CD4-positive, alpha-beta T cell treated with Interleukin-17A for 1 hour (primary cell): ENCODE data around the gene ZNF778.

Experiments
- DNase-seq: peaks from one replicate; pipeline ENCODE4 v3.0.0-alpha.2; 2020

The ZNF778 gene

DNA sequence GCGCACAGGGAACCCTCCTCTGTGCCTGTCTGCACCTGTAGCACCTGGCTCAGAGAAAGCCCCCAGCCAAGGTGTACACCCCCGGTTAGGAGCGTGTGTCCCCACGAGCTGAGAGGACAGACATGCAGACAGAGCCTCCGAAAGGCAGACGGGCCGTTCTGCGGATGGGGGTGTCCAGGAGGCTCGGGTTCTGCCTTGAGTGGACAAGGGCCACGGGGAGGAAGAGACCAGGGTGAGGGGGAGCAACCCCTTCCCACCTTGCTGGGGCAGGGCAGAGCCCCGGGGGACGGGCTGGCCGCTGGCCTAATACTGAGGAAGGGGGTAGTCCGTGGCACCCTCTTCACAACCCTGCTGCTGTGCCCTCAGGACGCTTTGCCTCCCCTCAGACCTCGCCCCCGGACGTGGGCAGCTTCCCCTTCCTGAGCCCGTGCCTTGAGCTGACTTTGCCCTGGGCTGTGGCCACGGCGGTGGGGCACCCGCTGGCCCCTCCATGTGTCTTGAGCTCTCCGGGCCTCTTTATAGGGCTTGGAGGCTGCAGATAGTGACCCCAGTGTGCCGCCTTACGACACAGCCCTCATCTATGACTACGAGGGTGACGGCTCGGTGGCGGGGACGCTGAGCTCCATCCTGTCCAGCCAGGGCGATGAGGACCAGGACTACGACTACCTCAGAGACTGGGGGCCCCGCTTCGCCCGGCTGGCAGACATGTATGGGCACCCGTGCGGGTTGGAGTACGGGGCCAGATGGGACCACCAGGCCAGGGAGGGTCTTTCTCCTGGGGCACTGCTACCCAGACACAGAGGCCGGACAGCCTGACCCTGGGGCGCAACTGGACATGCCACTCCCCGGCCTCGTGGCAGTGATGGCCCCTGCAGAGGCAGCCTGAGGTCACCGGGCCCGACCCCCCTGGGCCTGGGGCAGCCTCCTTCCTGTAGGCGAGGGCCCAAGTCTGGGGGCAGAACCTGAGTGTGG, 22.9 kb upstream of the ZNF778 start:
- DNase-seq = no peak

DNA sequence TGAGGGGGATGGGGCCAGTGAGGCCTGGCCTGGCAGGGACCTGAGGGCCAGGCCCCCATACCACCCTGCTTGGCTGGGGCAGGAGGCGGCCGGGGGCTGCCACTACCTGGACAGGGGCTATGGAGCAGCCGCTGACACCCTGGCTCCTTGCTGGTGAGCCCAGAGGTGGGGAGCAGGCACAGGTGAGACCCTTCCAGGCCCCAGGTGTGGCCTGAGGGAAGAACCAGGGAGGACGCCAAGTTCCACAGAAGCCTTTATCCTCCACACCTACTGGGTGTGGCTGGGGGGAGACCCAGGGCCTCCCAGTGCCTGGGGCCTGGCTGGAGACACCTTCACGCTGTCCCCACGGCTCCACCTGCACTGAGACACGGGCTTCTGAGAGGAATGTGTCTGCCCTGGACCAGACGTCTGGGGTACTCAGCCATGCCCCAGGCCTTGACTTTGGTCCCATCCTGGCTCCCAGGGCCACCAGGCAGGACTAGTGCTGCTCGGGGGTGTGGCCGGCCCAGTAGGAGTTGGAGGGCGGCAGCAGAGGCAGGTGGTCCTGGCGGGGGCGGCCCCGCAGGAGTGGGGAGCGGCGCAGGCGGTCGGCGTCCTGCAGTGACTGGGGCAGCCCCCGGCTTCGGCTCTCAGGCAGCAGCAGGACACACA, 21.9 kb upstream of the ZNF778 start:
- no peak for DNase-seq

DNA sequence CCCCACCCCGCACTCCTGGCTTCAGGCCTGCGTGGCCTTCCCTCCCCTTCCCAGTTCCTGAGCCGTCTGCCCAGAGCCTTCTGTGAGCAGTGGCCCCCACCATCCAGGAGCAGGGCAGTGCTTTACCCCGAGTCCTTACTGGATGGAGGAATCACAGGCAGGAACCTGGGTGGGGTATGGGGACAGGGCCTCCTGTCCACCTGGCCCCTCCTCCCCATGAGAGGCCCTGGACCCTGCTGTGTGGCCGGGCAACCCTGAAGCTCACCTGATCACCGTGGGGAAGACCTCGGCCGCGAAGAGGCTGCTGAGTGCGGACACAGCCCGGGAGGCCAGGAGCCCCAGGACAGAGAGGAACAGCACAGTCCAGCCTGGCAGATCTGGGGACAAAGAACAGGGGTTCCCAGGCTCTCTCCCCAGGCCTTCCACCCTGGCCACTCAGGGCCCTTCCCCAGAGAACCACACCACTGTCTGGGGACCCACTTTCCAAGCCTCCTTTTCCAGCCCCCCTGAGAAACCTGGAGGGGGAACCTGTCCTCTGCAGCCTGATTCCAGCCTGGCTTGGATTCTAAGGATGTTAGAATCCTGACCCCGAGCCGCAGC, 20.4 kb upstream of the ZNF778 start:
- DNase-seq = no peak

DNA sequence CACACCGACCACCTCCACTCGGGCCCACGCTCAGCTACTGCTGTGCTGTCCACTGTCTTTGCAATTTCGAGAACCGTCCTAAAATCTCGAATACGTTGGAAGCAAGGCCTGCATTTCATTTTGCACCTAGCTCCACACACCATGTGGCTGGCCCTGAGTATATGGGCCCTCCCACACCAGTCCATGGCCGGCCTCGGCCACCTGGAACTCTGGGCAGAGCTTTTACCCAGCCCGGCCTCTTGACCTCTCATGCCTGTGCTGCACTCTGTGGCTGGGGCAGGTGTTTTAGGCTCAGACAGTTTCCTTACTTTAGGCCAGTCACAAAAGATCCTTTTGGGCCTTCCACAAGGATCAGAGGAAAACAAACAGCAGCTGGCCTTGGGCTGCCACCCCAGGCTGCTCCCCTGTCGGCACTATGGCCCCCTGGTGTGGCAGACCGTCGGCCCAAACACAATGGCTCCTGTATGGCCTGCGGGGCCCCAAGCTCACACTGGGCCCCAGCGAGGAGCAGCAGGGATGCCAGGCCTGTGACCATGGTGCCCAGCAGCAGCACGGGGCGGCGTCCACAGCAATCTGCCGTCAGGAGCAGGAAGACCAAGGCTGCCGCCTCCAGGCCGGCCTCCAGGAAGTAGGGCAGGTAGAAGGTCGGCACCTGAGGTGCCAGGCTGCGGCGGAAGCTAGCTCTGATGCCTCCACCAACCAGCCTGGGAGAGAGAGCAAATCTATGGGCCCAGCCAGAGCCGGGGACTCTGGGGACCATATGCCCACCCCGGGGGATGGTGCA, 19.7 kb upstream of the ZNF778 start:
- no peak for DNase-seq

DNA sequence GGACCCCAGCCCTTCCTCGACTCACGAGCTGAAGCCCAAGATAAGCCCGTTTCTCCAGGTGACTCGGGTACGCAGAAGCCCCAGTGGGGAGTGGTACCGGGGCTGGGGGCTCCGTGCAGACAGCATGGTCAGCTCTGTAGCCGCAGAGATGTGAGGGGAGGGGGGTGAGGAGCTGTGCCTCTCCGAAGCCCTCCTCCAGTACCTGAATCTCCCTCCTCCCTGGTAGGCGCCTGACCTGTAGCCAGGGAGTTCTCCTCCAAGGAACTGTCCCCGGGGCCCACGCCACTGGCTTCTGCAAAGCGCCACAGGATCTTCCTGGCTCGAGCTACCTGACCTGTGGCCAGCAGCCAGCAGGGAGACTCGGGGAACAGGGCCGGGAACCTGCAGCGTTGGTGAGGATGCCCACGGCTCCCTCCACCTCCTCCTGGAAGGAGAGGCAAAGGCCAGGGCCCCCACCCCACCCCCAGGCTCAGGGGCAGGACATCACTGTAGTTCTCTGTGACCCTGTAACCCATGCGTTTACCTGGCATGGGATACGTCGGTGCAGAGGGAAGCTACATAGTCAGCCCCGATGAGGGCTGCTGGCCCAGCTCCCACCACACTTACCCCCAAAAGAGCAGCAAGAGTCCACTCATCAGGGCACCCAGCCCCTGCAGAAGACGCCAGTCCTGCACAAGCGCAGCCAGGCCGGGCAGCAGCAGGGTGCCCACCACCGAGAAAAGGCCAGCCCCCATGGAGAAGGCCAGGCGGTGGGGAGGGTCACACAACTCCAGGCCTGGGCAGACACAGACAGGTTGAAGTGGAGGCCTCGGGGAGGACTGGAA, 18.9 kb upstream of the ZNF778 start:
- no peak for DNase-seq

DNA sequence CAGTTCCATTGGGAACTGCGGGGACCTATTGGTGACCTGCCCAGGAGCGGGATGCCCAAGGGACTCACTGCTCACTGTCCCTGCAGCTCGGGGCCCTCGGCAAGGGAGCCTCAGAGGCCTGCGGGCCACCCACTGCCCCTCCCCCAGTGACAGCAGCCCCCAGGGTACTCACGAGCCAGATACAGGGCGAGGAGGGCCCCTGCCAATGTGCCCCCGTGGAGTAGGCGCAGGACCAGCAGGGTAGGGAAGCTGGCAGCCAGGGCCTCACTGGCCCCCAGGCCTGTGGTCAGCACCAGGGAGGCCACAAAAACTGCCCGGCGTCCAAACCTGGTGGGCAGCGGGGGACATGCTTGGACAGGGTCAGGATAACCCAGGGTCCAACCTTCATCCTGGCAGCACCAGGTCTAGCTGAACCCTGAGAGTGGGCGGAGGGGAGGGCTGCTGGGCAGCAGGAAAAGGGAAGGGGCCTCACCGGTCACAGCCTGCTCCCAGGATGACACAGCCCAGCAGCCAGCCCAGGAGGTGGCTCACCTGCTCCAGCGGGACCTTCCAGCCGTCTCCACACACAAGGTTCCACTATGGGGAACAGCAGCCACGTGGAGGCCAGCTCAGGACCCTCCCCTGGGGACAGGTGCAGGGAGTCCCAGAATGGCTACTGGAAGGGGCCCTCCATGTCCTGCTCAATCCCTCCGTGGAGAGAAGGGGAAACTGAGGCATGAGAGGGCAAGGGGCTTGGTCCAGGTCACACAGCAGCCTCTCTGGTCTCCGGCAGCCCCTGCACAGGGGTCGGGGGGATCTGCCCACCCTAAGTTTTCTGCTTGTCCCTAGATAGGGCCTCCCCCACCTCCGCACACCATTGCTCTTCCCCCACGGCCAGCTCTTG, 18.0 kb upstream of the ZNF778 start:
- no peak for DNase-seq

DNA sequence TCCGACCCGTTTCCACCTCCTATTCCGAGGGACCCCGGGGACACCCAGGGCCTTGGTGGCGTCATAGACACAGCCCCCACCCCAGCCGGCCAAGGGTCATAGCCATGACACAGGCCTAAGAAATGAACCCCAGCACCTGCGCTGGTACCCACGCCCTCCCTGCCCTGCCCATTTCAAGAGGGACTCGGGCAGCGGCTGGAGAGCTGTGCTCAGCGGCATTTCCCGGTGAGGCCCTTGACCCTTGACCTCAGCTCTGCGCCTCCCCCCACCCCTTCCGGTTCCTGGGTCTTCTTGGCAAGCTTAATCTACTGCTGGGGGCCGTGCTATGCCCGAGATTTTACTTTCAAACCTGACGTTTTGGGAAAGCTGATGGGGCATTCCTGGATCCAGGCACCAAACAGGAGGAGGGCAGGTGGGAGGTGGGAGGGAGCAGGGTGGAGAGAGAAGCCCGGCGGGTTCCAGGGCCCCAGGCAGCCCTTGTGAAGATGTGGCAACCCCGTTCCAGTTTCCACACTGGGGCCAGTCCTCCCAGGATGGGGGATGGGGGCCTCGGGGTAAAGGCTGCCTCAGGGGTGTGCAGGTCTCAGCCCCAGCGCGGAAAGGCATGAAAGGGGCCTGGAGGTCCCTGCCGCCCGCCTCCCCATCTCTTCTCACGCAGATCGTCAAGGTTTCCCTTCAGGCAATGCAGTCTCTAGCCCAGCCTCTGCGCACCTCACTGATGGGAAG, 17.2 kb upstream of the ZNF778 start, which contains the start of gene SLC22A31:
Gene SLC22A31 (minus strand): TSS at position 414 of the 726 bp plus-strand sequence. CDS start 36 bp downstream, at position 378.
- no peak for DNase-seq

DNA sequence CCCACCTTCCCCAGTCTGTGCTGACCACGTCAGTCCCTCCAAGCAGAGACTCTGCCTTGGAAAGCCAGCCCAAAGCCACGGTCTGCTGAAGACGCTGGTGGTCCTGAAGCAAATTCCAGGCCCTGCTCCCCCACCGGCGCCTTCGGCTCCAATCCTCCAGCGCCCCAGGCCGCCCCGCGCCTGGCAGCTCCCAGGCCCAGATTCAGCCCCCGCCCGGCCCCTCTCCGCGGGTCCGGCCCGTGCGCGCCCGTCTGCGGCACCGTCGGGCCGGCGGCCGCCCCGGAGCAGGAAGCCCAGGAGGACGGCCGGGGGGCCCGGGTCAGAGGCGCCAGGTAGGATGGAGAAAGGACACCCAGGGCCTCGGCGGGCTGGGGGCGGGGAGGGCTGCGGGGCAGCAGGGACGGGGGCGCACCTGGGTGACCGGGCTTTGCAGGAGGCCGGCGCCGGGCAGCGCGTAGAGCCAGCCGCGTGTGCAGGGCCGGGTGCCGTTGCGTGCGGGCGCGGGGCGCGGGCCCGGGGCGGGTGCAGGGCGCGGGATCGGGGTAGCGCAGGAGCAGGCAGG, 16.6 kb upstream of the ZNF778 start:
- no peak for DNase-seq

DNA sequence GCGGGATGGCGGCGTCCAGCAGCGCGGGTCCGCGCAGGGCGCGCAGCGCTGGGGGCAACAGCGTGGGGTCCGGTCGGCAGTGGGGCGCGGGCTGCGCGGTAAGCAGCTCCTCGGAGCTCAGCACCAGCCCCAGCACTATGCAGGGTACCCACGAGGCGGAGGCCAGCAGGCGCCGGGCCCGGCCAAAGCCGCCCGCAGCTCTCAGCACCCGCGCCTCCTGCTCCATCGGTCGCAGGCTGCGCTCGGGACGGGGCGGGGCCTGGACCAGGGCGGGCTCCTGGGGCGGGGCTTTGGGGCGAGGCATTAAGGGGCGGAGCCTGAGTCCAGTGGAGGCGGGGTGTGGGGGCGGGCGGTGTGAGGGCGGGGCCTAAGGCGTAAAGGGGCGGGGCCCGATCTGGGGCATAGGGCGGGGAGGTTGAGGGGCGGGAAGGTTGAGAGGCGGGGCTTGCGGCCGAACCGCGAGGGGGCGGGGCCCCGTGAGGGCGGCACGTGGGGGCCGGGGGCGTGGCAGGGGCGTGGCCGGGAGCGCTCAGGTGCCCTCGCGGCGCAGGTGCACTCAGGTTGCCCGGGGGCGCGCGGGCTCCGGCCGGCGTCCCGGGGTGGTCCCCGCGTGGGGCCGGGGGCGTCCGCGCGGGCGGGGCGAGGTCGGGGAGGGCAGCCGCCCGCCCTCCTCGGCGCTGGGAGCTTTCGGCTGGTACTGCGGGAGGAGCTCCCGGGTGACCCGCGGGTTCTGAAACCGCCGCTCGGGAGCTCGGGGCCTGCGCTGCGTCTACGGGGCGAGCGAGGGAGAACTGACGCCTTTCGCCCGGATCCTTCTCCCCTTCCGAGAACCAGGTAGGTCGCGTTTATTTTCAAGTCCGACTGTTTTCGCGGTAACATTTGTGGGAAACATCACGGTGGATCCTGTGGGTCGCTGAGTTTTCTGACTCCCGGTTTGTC, 15.8 kb upstream of the ZNF778 start:
- peak; percentile 87 for DNase-seq

DNA sequence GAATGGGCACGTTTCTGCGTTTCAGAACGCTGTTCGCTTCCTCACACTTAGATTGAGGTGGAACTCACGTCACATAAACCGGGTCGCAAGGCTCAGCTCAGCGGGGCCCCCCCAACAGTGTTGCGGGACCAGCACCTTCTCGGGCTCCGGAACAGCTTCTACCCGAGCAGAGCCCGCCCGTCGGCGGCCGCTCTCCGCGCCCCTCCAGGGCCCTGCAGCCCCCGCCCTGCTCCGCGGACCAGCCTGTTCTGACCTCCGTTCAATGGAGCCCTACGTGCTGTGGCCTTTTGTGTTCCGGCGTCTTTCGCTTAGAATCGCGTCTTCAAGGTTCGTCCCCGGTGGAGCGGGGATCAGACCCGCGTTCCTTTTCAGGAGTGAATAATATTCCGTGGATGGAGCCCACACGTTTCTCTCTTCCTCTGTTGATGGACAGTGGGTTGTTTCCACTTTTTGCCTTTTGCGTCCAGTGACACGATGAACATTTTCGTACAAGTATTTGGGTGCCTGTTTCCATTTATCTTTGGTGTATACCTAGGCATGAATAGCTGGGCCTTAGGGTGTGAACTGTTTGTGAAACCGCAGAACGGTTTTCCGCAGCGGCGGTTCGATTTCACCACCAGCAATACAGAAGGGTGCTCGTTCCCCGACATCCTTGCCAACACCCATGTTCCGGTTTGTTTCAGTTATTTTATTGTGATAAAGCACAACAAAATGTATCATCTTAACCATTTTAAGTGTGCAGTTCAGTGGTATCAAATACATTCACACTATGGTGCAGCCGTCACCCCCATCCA, 14.9 kb upstream of the ZNF778 start:
- DNase-seq = no peak

DNA sequence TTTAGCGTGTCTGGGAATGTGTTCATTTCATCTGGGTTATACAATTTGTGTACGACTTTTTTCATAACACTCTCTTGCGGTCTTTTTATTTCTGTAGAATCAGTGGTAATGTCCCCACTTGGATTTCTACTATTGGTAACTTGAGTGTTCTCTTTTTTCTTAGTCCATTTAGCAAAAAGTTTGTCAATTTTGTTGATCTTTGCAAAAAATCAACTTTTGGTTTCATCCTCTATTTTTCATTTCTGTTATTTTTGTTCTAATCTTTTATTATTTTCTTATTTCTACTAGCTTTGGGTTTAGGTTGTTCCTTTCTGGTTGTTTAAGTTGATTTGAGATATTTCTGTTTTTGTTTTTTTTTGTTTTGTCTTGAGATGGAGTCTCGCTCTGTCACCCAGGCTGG, 9.5 kb upstream of the ZNF778 start:
- no peak for DNase-seq

DNA sequence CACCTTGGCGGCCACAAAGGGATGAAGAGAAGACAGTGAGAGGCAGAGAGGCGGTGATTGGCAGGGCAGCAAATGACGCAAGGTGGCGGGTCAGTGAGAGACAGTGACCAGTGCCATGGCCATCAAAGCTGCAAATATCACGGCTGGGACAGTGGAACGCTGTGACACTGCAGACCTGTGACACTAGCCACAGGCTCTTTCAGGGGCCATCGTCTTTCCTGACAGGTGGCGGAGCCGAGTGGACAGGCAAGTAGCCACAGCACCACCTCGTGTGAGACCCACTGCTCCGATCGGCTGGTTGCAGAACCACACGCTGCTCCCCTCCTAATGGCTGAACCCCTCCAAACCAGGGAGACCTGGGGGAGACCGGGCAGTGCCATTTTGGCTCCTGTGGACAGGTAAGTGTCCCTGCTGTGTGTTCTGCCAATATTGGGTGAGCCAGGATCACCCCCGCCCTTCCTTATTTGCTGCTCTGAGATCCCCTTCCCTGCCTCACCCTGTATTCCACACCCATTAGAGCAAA, 7.9 kb upstream of the ZNF778 start:
- DNase-seq = no peak

DNA sequence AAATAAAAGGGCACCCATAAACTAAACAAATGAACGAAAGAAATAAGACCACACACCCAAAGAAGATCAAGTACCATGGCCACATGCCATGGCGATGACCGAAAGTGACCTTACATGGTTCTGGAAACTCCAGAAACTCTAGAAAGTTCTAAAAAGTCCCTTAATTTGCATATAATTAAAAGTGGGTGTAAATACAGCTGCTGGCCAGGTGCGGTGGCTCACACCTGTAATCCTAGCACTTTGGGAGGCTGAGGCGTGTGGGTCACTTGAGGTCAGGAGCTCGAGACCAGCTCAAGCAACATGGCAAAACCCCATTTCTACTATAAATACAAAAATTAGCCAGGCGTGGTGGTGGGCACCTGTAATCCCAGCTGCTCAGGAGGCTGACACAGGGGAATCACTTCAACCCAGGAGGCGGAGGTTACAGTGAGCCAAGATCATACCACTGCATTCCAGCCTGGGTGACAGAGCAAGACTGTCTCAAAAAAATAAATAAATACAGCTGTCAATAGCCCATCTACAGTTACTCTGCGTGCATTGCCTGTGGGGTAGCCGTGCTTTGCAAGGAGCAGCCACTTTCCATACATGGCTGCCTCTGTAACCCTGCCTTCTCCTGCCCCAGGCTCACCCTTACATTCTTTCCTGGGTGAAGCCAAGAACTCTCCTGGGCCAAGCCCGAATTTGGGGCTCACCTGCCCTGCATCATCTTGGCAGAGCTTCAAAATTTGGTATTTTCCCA, 7.2 kb upstream of the ZNF778 start:
- DNase-seq = no peak

DNA sequence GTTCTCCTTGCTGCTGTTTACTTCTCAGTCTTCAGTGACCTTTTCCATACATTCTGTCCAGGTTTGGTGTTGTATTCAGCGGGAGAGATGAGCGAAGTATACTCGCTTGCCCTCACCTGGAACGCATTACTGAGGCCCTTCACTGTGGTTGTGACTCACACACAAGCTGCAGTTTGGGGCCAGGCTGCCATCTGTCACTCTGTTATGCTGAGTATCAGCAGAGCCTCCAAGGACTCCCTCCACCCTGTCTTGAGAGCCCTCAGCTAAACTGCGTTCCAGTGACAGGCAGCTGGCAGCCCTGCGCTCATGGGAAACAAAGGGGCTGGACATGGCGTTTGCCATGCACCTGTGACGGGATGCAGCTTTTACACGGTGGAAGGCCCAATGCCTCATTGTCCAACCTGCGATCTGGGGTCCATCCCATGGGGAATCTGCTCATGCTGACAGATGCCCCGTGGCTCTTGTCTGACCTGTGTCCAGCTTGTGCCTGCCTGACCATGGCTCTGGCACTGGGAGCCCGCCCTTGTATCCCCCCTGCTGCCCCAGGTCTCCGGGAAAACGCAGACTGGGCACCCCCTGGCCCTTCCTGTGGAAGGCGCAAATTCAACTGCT, 6.5 kb upstream of the ZNF778 start:
- DNase-seq = no peak

DNA sequence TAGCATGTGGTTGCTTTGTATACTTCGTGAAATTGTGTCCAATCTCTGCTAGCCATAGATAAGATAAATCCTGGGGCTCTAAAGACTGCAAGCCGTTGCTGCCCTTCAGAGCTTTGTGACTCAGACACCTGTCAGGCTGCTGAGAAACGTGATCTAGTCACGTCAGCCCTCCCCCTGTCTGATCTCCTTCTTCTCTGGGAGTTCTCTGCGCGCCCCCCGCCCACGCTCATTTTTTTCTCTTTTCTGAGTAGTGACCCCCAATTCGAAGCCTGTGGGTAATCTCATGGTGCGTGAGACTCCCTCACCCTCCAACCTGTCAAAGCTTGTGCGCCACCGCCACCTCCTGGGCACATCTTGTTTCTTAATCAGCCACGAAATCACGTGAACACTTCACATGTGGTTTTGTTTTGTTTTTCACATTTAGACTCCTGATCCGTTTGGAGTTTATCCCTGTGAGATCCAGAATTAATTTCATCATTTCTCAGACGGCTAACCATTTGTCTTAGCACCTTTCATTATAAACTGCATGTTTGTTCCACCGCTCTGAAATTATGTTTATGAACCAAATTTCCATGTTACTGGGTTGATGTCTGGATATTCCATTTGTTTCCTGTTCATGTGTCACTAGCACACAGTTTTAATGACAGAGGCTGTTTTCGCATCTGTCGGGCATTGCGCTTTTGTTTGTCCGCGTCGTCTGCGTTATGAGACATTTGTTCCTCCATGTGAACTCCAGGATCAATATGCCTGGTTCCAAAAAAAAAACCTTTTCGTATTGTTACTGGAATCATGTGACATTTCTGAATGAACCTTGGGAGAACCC, 977 bp upstream of the ZNF778 start:
- DNase-seq = peak; percentile 86

DNA sequence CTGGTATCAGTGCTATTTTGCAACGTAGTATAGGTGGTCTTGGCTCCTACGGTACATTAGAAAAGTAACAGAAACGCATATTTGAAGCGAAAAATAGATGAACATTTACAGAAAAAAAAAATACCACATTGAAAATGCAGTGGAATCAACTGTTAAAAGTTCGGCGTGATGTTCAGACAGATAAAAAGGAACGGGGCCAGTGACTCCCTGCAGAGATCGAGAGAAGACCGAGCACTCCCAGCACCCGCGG, 440 bp upstream of the ZNF778 start:
- no peak for DNase-seq
